ENCODE data around the gene LMX1B. TPM values are rescaled to one million over a fixed set of nuclear protein-coding genes. Genes with fewer than 3 reads are reported as not detected.
"Not testable (repeated sequence)": the region's sequence is repeated elsewhere in the genome, so short reads cannot be mapped to it uniquely, and the experiment has no call there.

Gene LMX1B
- polyA plus RNA-seq, 12 donors, result 0.48 to 7.8 (median 1.2) TPM; not detected in 2

- no peak for DNase-seq
Observed at GRCh38 chr9:126633881-126634558, 20.3 kb downstream of the LMX1B start.

GRCh38 chr9:126635061-126635460 is 21.3 kb downstream of the LMX1B start:
- DNase-seq, result no peak

- DNase-seq, result no peak
Observed at GRCh38 chr9:126635661-126636439, 22.1 kb downstream of the LMX1B start.

GRCh38 chr9:126636983-126637798 is 23.5 kb downstream of the LMX1B start:
- no peak for DNase-seq

GRCh38 chr9:126638571-126639132 is 24.9 kb downstream of the LMX1B start:
- no peak for DNase-seq

- no peak for DNase-seq
Observed at GRCh38 chr9:126639318-126640000, 25.7 kb downstream of the LMX1B start.

GRCh38 chr9:126641118-126641851 is 27.6 kb downstream of the LMX1B start:
- DNase-seq, result no peak

GRCh38 chr9:126642010-126642744 is 28.4 kb downstream of the LMX1B start:
- no peak for DNase-seq

- DNase-seq, result no peak
Observed at GRCh38 chr9:126642839-126643238, 29.1 kb downstream of the LMX1B start.

GRCh38 chr9:126643945-126644527 is 30.3 kb downstream of the LMX1B start:
- no peak for DNase-seq

- no peak for DNase-seq
Observed at GRCh38 chr9:126646162-126646561, 32.4 kb downstream of the LMX1B start.

- DNase-seq, result no peak
Observed at GRCh38 chr9:126647585-126648411, 34.1 kb downstream of the LMX1B start.

GRCh38 chr9:126649477-126649876 is 35.7 kb downstream of the LMX1B start:
- DNase-seq, result no peak

GRCh38 chr9:126650404-126651341 is 36.9 kb downstream of the LMX1B start:
- DNase-seq, result no peak

- DNase-seq, result no peak
Observed at GRCh38 chr9:126652140-126652582, 38.4 kb downstream of the LMX1B start.

GRCh38 chr9:126654124-126654523 is 40.4 kb downstream of the LMX1B start:
- DNase-seq, result no peak

GRCh38 chr9:126656214-126656613 is 42.5 kb downstream of the LMX1B start:
- DNase-seq, result not testable (repeated sequence)
